Kasumi-1 (cell line): Measurements from ENCODE around the gene PAEP.

Experiments
- DNase-seq, 2 experiments: peaks; one replicate each; lab custom pipeline; 2025; lab: John Stamatoyannopoulos, UW

Gene PAEP

DNA sequence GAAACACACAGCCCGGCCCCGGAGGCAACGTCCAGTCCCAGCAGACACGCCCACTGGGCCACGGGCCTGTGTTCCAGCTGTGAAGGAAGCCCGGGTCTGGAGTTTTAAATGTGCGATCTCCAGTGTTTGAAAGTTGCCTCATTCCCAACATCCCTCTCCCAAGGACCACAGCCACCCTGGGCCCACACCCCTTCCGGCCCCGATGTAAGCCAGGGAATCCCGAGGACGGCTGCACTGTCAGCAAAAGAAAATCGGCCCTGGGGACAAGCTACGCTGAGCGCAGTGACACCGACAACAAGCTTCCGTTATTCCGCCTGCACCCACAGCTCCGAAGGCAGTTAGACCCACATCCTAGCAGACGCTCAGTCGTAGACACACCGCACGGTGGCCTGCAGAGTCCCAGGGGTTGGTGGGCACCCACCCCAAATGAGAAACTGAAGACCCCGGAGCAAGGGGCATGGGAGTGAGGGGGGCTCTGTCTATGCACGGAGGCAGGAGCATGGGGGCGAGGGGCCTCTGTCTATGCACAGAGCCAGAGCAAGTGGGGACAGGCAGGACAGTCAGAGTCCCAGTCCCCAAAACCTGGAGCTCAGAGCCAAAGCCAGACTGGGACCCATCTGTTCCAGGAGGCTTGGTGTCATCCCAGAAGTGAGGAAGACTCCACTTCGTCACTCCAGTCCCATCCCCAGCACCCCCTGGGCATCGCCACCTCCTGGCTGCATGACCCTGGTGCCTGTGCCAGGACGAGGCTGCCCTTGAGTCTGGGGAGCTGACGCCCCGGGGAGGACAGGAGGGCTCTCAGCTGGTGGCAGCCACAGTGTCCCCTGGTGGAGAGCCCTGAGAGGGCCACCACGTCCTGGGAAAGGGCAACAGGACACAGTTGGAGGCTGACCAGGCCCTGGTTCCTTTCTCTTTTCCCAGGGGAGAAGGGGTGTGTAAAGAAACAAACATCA, 54.4 kb downstream of the PAEP start:
- no peak for DNase-seq
